ENCODE measurements around the gene C1R.

The C1R gene

GRCh38 chr12:7092229-7092985 lies at the start of gene C1R:
C1R (minus strand) TSS chr12:7092445; CDS start chr12:7092388, 57 bp downstream.
- peak; percentile 76 for DNase-seq

GRCh38 chr12:7141351-7142005 lies 49.2 kb upstream of the C1R start:
- DNase-seq, result no peak

GRCh38 chr12:7139200-7139599 lies 47.0 kb upstream of the C1R start:
- DNase-seq, result no peak

GRCh38 chr12:7137908-7138307 lies 45.7 kb upstream of the C1R start:
- DNase-seq, result no peak

GRCh38 chr12:7136676-7137075 lies 44.4 kb upstream of the C1R start:
- DNase-seq, result no peak

- DNase-seq, result no peak
These were observed 43.8 kb upstream of the C1R start for GRCh38 chr12:7136071-7136470.

GRCh38 chr12:7134396-7135166 lies 42.3 kb upstream of the C1R start:
- DNase-seq, result no peak

GRCh38 chr12:7131502-7131866 lies 39.2 kb upstream of the C1R start:
- peak; percentile 22 for DNase-seq

GRCh38 chr12:7130701-7131501 lies 38.7 kb upstream of the C1R start:
- DNase-seq, result peak; percentile 48

- peak; percentile 84 for DNase-seq
These were observed 37.8 kb upstream of the C1R start, which contains the start of gene CLSTN3 for GRCh38 chr12:7129872-7130691. CLSTN3 (plus strand) TSS chr12:7130371; CDS start chr12:7130649, 278 bp downstream.

GRCh38 chr12:7129287-7129871 lies 37.1 kb upstream of the C1R start:
- peak; percentile 9 for DNase-seq

- no peak for DNase-seq
These were observed 36.5 kb upstream of the C1R start, which contains the start of gene RBP5 for GRCh38 chr12:7128681-7129286. RBP5 (minus strand) TSS chr12:7128889; CDS start chr12:7128775, 114 bp downstream.

- no peak for DNase-seq
These were observed 35.8 kb upstream of the C1R start for GRCh38 chr12:7127916-7128626.

- DNase-seq, result no peak
These were observed 33.5 kb upstream of the C1R start for GRCh38 chr12:7125632-7126227.

GRCh38 chr12:7123806-7124522 lies 31.7 kb upstream of the C1R start:
- DNase-seq, result no peak

- DNase-seq, result no peak
These were observed 30.8 kb upstream of the C1R start for GRCh38 chr12:7122811-7123769.

GRCh38 chr12:7121324-7121723 lies 29.1 kb upstream of the C1R start:
- no peak for DNase-seq

GRCh38 chr12:7120166-7120565 lies 27.9 kb upstream of the C1R start:
- no peak for DNase-seq

Data from stimulated activated CD4-positive, alpha-beta T cell treated with anti-CD3 and anti-CD28 coated beads, Interleukin-4, amount 100 ng/mL, for 24 hours (primary cell).